ENCODE data around the gene IFTAP.
"Not testable (repeated sequence)": the region's sequence is repeated elsewhere in the genome, so short reads cannot be mapped to it uniquely, and the experiment has no call there.

The IFTAP gene

DNA sequence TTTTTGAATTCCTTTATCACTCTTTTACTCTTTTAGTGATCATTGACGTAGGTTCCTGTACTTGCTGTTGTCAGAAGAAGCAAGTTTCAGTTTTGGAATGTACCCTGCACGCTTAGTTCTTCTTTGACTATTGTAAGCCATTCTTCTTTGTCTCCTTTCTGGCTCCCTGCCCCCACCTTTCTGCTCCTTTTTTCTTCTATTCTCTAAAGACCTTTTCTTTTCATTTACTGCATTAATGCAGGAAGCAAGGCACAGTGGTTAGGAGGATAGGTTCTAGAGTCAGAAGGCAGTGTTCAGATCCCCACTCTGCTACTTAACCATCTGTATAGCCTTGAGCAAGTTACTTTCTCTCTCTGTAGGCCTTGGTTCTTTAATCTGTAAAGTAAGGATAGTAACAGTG is 37.5 kb downstream of the IFTAP start:
- no peak overlapping the region for H3K4me3 ChIP-seq (ENCODE audit: low read depth, low read length)
- TF ChIP-seq, protein P1, sequence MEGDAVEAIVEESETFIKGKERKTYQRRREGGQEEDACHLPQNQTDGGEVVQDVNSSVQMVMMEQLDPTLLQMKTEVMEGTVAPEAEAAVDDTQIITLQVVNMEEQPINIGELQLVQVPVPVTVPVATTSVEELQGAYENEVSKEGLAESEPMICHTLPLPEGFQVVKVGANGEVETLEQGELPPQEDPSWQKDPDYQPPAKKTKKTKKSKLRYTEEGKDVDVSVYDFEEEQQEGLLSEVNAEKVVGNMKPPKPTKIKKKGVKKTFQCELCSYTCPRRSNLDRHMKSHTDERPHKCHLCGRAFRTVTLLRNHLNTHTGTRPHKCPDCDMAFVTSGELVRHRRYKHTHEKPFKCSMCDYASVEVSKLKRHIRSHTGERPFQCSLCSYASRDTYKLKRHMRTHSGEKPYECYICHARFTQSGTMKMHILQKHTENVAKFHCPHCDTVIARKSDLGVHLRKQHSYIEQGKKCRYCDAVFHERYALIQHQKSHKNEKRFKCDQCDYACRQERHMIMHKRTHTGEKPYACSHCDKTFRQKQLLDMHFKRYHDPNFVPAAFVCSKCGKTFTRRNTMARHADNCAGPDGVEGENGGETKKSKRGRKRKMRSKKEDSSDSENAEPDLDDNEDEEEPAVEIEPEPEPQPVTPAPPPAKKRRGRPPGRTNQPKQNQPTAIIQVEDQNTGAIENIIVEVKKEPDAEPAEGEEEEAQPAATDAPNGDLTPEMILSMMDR (IDR thresholded peaks at IDR 0.05; ENCODE audit: low read depth, low read length) = no peak

DNA sequence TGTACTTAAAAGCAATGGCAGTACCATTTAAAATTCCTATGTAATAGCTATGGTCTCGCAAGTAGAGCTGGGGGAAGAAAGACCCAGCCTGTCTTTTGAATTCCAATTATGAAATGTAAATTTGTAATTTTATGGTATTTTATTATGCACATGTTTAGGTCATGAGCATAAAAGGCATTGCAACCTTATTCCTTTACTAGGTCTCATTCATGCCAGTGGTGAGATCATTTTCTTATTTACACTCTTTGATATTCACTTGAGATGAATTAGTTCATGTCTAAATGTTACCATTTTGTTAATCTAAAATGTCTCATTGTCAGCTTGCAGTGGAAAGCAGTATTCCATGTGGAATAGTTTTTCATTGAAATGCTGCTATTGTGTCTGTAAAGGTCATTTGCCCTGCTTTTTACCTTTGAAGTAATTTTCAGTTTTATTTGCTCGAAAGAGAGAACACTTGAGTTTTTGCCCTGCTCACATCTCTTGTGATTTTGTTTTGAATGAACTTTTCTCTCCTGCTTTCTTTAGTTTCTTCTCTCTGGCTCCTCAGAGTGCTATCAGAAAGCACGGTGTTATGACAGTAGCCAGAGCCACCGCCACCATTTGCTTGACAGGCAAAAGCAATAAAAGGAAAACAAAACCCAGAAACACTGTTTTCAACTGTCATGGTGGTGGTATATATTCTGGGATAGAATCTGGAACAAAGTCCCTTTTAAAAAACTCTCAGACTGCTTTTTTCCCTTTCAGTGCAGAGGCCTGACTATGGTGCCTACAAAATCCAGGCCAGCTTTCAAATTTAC is 41.0 kb downstream of the IFTAP start:
- no peak overlapping the region for H3K4me3 ChIP-seq (ENCODE audit: low read depth, low read length)
- TF ChIP-seq, protein P1 (IDR thresholded peaks at IDR 0.05; ENCODE audit: low read depth, low read length) = no peak

DNA sequence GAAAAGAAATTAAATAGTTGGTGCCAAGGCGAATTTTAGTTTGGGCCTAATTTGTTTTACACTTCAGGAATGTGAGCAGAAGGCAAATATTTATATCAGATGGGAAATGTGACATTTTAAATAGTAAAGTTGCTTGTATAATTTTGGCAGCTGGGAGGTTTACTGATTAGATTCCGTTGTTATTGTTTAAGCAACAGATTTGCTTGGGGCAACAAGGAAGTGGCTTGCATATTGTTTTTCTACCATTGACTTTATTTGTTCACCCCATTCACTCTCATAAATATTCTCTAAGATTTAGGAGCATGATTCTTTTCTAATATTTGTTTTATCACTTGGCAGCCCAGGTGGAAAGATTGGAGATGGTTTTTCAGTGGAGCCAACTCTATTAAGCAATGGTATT is 44.3 kb downstream of the IFTAP start:
- no peak overlapping the region for H3K4me3 ChIP-seq (ENCODE audit: low read depth, low read length)
- TF ChIP-seq, protein P1 (IDR thresholded peaks at IDR 0.05; ENCODE audit: low read depth, low read length) = no peak

- TF ChIP-seq, protein P1 (IDR thresholded peaks at IDR 0.05; ENCODE audit: low read depth, low read length) = no peak
- no peak overlapping the region for H3K4me3 ChIP-seq (ENCODE audit: low read depth, low read length)
Measured at GRCh38 chr11:36657610-36658267, 63.4 kb downstream of the IFTAP start.

GRCh38 chr11:36661359-36661758 is 67.1 kb downstream of the IFTAP start:
- H3K4me3 ChIP-seq (ENCODE audit: low read depth, low read length) = not testable (repeated sequence)

- TF ChIP-seq, protein P1 (IDR thresholded peaks at IDR 0.05; ENCODE audit: low read depth, low read length) = peak; percentile 42; the same call in 1 of the 2 replicates
- H3K4me3 ChIP-seq (ENCODE audit: low read depth, low read length) = no peak overlapping the region
Measured at GRCh38 chr11:36672815-36673450, 78.6 kb downstream of the IFTAP start.

DNA sequence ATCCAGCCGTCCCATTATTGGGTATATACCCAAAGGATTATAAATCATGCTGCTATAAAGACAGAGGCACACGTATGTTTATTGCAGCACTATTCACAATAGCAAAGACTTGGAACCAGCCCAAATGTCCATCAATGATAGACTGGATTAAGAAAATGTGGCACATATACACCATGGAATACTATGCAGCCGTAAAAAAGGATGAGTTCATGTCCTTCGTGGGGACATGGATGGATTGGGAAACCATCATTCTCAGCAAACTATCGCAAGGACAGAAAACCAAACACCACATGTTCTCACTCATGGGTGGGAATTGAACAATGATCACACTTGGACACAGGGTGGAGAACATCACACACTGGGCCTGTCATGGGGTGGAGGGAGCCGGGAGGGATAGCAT is 85.2 kb downstream of the IFTAP start:
- H3K4me3 ChIP-seq (ENCODE audit: low read depth, low read length) = not testable (repeated sequence)

DNA sequence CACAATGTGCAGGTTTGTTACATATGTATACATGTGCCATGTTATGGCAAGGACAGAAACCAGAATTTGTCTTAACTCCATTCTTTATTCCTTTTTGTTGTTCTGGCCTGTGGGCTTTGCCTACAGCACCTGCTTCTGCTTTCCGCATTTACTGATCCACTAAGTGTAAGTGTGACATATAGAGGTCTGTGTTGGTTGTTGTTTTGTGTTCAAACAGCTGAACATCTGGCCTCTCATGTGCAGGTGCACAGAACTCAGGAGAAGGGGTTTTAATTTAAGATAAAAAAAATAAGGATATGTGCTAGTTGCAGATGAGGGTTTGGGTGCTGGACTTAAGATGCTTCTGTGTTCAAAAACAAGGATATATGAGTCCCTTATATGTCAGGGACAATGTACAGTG is 89.5 kb downstream of the IFTAP start:
- TF ChIP-seq, protein P1 (IDR thresholded peaks at IDR 0.05; ENCODE audit: low read depth, low read length) = no peak
- H3K4me3 ChIP-seq (ENCODE audit: low read depth, low read length) = no peak overlapping the region
